ENCODE measurements around the gene DNAJC3. TPM values are rescaled to one million over a fixed set of nuclear protein-coding genes. Genes with fewer than 3 reads are reported as not detected.

The DNAJC3 gene
- total and polyA plus RNA-seq, 9 of the 15 experiments (the other 6 are each of a cell fraction or from before 2014, with no cell fraction given): 7.8 to 21.8 (median 10.4) TPM

DNA sequence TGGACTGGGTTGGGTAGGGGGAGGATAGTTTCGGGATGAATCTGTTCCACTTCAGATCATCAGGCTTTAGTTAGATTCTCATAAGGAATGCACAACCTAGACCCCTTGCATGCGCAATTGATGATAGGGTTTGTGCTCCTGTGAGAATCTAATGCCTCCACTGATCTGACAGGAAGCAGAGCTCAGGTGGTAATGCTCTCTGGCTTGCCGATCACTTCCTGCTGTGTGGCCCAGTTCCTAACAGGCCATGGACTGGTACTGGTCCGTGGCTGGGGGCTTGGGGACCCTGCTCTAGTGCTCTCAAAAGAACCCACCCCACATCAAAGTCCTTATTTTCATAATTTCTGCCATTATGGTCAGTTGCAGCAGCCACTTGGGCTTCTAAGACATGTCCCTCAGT, 30.1 kb downstream of the DNAJC3 start:
- in situ Hi-C loops (cut with MboI): no loop called here
- no peak for FAIRE-seq
- H3K79me2 ChIP-seq (ENCODE audit: control insufficient read depth, insufficient read depth, low read length): peaks cover 52% of the 10 kb centered on the region

DNA sequence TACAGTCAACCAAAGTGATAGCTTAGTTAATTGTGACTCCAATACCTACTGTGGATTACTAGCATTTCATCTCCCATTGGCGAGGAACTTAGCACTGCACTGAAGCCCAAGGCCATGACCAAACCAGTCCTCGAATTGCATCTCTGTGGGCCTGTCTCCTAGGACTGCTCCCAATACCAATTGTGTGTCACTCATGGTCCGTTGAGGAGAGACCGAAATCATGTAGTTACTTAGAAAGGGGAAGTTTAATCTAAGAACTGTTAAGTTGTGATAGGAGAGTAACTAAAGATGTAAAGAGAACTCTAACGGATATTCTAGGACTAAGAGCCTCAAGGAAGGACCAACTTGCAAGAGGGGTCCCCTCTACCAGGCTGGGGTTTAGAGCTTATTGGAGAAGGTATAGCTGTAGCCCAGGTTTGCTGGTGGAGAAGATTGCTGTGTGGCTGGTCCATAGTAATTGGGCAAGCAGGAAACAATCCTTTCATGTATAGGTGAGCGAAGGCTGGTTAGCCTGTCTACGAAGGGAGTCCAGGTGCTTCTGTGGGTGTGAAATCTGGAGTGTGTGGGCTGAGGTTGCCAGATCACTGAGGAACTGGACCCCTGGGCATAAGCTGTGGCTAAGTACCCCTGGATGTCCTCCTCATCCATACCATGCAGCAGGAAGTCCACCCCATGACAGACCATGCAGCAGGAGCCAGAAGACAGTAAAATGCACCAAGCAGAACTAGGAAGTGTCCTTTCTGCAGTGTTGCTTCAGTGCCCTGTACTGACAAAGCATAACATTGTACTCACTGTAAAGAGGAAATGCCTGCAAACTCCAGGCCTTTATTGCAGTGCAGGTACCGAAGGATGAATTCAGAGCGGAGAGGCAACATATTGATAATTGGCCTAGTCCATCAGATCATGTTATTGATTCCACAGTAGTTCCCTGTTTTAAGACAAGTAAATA, 30.8 kb downstream of the DNAJC3 start:
- ATAC-seq (peak; percentile 66), DNase-seq (ENCODE audit: extremely low read depth in 1 of 4, low spot score in 3 of 4) (peak in 1 of 4 experiments; percentile 9), FAIRE-seq (peak; percentile 19)
- BruUV-seq (replicated peaks): no TSS peak
- in situ Hi-C loops (cut with MboI) (no loop called here), intact Hi-C loops (cut with micrococcal nuclease) (no loop called here)
- CTCF ChIA-PET (ENCODE audit: low intra/inter-chr PET ratio): no interaction called here
- Histone ChIP-seq H3K79me2 (ENCODE audit: control insufficient read depth, insufficient read depth, low read length) (peaks cover 45% of the 10 kb centered on the region), H3K4me2 (ENCODE audit: insufficient read depth, low read length) (no peak overlapping the region), H3K4me3 (no peak overlapping the region), H2AFZ (ENCODE audit: low read depth, low read length) (no peak overlapping the region), H4K20me1 (replicated peaks; ENCODE audit: control insufficient read depth, insufficient read depth, low read length) (peaks cover 9% of the 10 kb centered on the region; the same call in 1 of the 2 replicates), H3K36me3 (ENCODE audit: control insufficient read depth, insufficient read depth, low read length) (peaks cover 22% of the 10 kb centered on the region; the same call in 2 of the 3 replicates), H3K9me3 (replicated peaks; ENCODE audit: control insufficient read depth, insufficient read depth, low read depth, low read length) (no peaks in the 10 kb centered on the region), H3K27me3 (ENCODE audit: control insufficient read depth in 2 of 2, insufficient read depth in 2 of 2, low read length in 2 of 2) (no peaks in the 10 kb centered on the region), H3K4me1 (replicated peaks in 1 of 2; ENCODE audit: control insufficient read depth in 2 of 2, insufficient read depth in 2 of 2, low read length in 2 of 2) (peaks cover 0 to 12% of the 10 kb centered on the region in 2 experiments; a peak in 3 of 5 replicates), H3K9me1 (ENCODE audit: control insufficient read depth, insufficient read depth, low read length) (no peaks in the 10 kb centered on the region), H3K27ac (ENCODE audit: extremely low read depth, low read depth, low read length) (peak overlapping the region; percentile 16; the same call in 1 of the 3 replicates), H3K9ac (ENCODE audit: insufficient read depth in 1 of 2, low read depth in 2 of 2, low read length in 2 of 2) (no peak overlapping the region)
- WGBS (ENCODE audit: insufficient coverage, low coverage, missing lambda C conversion rate): 44% methylated on average over 8 of the region's 9 CpGs
- POLR2A ChIA-PET: interaction anchor here (0.6 to 1.4 kb wide), 2 partner anchors 7 to 173 kb away, joined by 3 to 4 read pairs; no protein-coding TSS in a partner anchor
- TF ChIP-seq ZEB2 (IDR thresholded peaks at IDR 0.05) (no peak), CEBPB (tag; IDR thresholded peaks at IDR 0.05) (no peak), RFX5 (IDR thresholded peaks at IDR 0.05; ENCODE audit: low read depth, low read length) (no peak), SPI1 (IDR thresholded peaks at IDR 0.05; ENCODE audit: borderline replicate concordance, low read depth, low read length) (peak; percentile 44; the same call in 1 of the 2 replicates), MEIS2 (IDR thresholded peaks at IDR 0.05; ENCODE audit: partially characterized antibody) (no peak)
- TF ChIP-seq, protein P1, sequence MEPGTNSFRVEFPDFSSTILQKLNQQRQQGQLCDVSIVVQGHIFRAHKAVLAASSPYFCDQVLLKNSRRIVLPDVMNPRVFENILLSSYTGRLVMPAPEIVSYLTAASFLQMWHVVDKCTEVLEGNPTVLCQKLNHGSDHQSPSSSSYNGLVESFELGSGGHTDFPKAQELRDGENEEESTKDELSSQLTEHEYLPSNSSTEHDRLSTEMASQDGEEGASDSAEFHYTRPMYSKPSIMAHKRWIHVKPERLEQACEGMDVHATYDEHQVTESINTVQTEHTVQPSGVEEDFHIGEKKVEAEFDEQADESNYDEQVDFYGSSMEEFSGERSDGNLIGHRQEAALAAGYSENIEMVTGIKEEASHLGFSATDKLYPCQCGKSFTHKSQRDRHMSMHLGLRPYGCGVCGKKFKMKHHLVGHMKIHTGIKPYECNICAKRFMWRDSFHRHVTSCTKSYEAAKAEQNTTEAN (CRISPR knock-in tag; IDR thresholded peaks at IDR 0.05): no peak
- TF ChIP-seq, protein P2, sequence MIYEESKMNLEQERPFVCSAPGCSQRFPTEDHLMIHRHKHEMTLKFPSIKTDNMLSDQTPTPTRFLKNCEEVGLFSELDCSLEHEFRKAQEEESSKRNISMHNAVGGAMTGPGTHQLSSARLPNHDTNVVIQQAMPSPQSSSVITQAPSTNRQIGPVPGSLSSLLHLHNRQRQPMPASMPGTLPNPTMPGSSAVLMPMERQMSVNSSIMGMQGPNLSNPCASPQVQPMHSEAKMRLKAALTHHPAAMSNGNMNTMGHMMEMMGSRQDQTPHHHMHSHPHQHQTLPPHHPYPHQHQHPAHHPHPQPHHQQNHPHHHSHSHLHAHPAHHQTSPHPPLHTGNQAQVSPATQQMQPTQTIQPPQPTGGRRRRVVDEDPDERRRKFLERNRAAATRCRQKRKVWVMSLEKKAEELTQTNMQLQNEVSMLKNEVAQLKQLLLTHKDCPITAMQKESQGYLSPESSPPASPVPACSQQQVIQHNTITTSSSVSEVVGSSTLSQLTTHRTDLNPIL (CRISPR knock-in tag; IDR thresholded peaks at IDR 0.05): no peak

More for the DNA sequence above, 30.1 kb downstream of the DNAJC3 start:
- 75% methylated on average over 4 of the region's 4 CpGs for WGBS (ENCODE audit: insufficient coverage, low coverage, missing lambda C conversion rate)
- Histone ChIP-seq H3K9ac (ENCODE audit: insufficient read depth in 1 of 2, low read depth in 2 of 2, low read length in 2 of 2) (no peak overlapping the region), H4K20me1 (replicated peaks; ENCODE audit: control insufficient read depth, insufficient read depth, low read length) (peaks cover 9% of the 10 kb centered on the region; the same call in 1 of the 2 replicates), H3K9me1 (ENCODE audit: control insufficient read depth, insufficient read depth, low read length) (no peaks in the 10 kb centered on the region), H3K27me3 (ENCODE audit: control insufficient read depth in 2 of 2, insufficient read depth in 2 of 2, low read length in 2 of 2) (no peaks in the 10 kb centered on the region), H3K4me1 (replicated peaks in 1 of 2; ENCODE audit: control insufficient read depth in 2 of 2, insufficient read depth in 2 of 2, low read length in 2 of 2) (peaks cover 0 to 12% of the 10 kb centered on the region in 2 experiments; a peak in 3 of 5 replicates), H2AFZ (ENCODE audit: low read depth, low read length) (no peak overlapping the region), H3K4me2 (ENCODE audit: insufficient read depth, low read length) (no peak overlapping the region), H3K4me3 (no peak overlapping the region), H3K36me3 (ENCODE audit: control insufficient read depth, insufficient read depth, low read length) (peaks cover 16% of the 10 kb centered on the region; the same call in 2 of the 3 replicates), H3K9me3 (replicated peaks; ENCODE audit: control insufficient read depth, insufficient read depth, low read depth, low read length) (no peaks in the 10 kb centered on the region), H3K27ac (ENCODE audit: extremely low read depth, low read depth, low read length) (no peak overlapping the region)
- no peak for TF ChIP-seq BRD9 (IDR thresholded peaks at IDR 0.05; ENCODE audit: low read depth, partially characterized antibody)
- TF ChIP-seq DIDO1 (tag; IDR thresholded peaks at IDR 0.05; ENCODE audit: low read depth): no peak
- DNase-seq (ENCODE audit: extremely low read depth in 1 of 4, low spot score in 3 of 4) (no peak), ATAC-seq (no peak; the same call in 1 of the 3 replicates)
- intact Hi-C loops (cut with micrococcal nuclease): no loop called here
- ChIA-PET POLR2A (interaction anchor here (0.6 kb wide), 1 partner anchor 174 kb away, joined by 3 read pairs; no protein-coding TSS in a partner anchor), CTCF (ENCODE audit: low intra/inter-chr PET ratio) (no interaction called here)
- no TSS peak for BruUV-seq (replicated peaks)

All from K562 (cell line).